Keratinocyte (primary cell): ENCODE data around the gene TLR9. TPM values are rescaled to one million over a fixed set of nuclear protein-coding genes. Genes with fewer than 3 reads are reported as not detected.

Source experiments
- DNase-seq: peaks from one replicate; pipeline ENCODE4 v3.0.0-alpha.2; 2011; ENCODE audit warnings: low read depth, missing footprints, low spot score
- FAIRE-seq: peaks from 2 replicates; lab custom pipeline; 2011; peaks lifted over from hg19 to GRCh38; lab: Jason Lieb, UNC
- H2AFZ ChIP-seq: 2 replicates; pipeline ENCODE4 v1.6.0; 2012; ENCODE audit warnings: low read length, control low read depth, inconsistent platforms; ENCODE audit not compliant: control insufficient read depth
- H3K27ac ChIP-seq: 2 replicates; pipeline ENCODE4 v1.5.1; 2011; ENCODE audit warnings: low read length; ENCODE audit not compliant: control insufficient read depth, insufficient read depth
- H3K27me3 ChIP-seq: 3 replicates; pipeline ENCODE4 v1.6.0; 2011; ENCODE audit warnings: low read length; ENCODE audit not compliant: control insufficient read depth, insufficient read depth; ENCODE audit errors: extremely low read depth
- H3K36me3 ChIP-seq, 2 experiments: 2 replicates in 1 of 2; 3 replicates in 1 of 2; pipeline ENCODE4 v1.5.1; 2011; ENCODE audit warnings: low read length in 2 of 2, mild to moderate bottlenecking in 1 of 2; ENCODE audit not compliant: control insufficient read depth in 2 of 2, insufficient read depth in 2 of 2; ENCODE audit errors: extremely low read depth in 1 of 2
- H3K4me1 ChIP-seq: 3 replicates; pipeline ENCODE4 v1.5.1; 2011; ENCODE audit warnings: low read length; ENCODE audit not compliant: control insufficient read depth, insufficient read depth; ENCODE audit errors: extremely low read depth
- H3K4me2 ChIP-seq: 3 replicates; pipeline ENCODE4 v1.6.0; 2011; ENCODE audit warnings: low read depth, low read length; ENCODE audit not compliant: control insufficient read depth, insufficient read depth; ENCODE audit errors: extremely low read depth
- H3K4me3 ChIP-seq, 3 experiments: fragments of 200-600 bp in 1 of 3; sonication (generic) in 1 of 3; 2 replicates in 2 of 3; 3 replicates in 1 of 3; pipeline ENCODE4 v1.5.1; 2011 to 2016; ENCODE audit warnings: low read length in 3 of 3, mild to moderate bottlenecking in 3 of 3, control low read depth in 2 of 3, inconsistent platforms in 1 of 3, low read depth in 1 of 3, mixed read lengths in 1 of 3, mixed run types in 1 of 3, moderate library complexity in 1 of 3; ENCODE audit not compliant: control insufficient read depth in 2 of 3, insufficient read depth in 2 of 3; ENCODE audit errors: extremely low read depth in 1 of 3
- H3K79me2 ChIP-seq: 2 replicates; pipeline ENCODE4 v1.6.0; 2012; ENCODE audit warnings: low read length; ENCODE audit not compliant: control insufficient read depth, insufficient read depth
- H3K9ac ChIP-seq: 3 replicates; pipeline ENCODE4 v1.6.0; 2011; ENCODE audit warnings: low read length; ENCODE audit not compliant: control insufficient read depth, insufficient read depth; ENCODE audit errors: extremely low read depth
- H3K9me1 ChIP-seq: 3 replicates; pipeline ENCODE4 v1.6.0; 2011; ENCODE audit warnings: low read length; ENCODE audit not compliant: control insufficient read depth, insufficient read depth; ENCODE audit errors: extremely low read depth
- H3K9me3 ChIP-seq: 2 replicates; pipeline ENCODE4 v1.5.1; 2012; ENCODE audit warnings: low read depth, low read length; ENCODE audit not compliant: control insufficient read depth
- H4K20me1 ChIP-seq: 3 replicates; pipeline ENCODE4 v1.6.0; 2011; ENCODE audit warnings: low read length; ENCODE audit not compliant: control insufficient read depth, insufficient read depth; ENCODE audit errors: extremely low read depth
- EZH2 ChIP-seq: IDR thresholded peaks from one replicate; pipeline ENCODE4 v1.6.1; 2012; ENCODE audit warnings: inconsistent platforms, mild to moderate bottlenecking, low read length, moderate library complexity
- dilution Hi-C: fragments of 300-500 bp; cut with MboI; formaldehyde crosslinking; loops from one replicate; pipeline ENCODE4 v1.7.0; 2020; ENCODE audit warnings: low sequenced_read_pairs; ENCODE audit not compliant: extremely low pct_ligation_motif_present
- polyA plus RNA-seq, 5 experiments: library from polyadenylated mRNA; depleted of rRNA in 3 of 5; stranded (reverse) in 3 of 5; stranded (forward) in 1 of 5; unstranded in 1 of 5; fragments of >200 nt; gene quantifications; 1 replicate in 1 of 5; 2 replicates in 3 of 5; 3 replicates in 1 of 5; pipeline versions ENCODE4 v1.2.1 to v1.2.3, GENCODE V29; 2011 to 2012; ENCODE audit warnings: missing spikeins in 2 of 5, low read depth in 1 of 5, low replicate concordance in 1 of 5
- TF ChIP-seq, protein P1 (sequence below), 3 experiments: IDR thresholded peaks in 1 of 3; conservative IDR thresholded peaks in 1 of 3; optimal IDR thresholded peaks in 1 of 3; 2 replicates in 2 of 3; 3 replicates in 1 of 3; pipeline versions ENCODE3 to v1.5.1; 2011; ENCODE audit warnings: low read length in 3 of 3, mild to moderate bottlenecking in 3 of 3, moderate library complexity in 2 of 3, control low read depth in 1 of 3, inconsistent platforms in 1 of 3; ENCODE audit not compliant: insufficient read depth in 2 of 3; ENCODE audit errors: extremely low read depth in 1 of 3

Gene TLR9
- polyA plus RNA-seq, 1 donor (not counting 4 experiments of a cell fraction or from before 2014, with no cell fraction given) = not detected

DNA sequence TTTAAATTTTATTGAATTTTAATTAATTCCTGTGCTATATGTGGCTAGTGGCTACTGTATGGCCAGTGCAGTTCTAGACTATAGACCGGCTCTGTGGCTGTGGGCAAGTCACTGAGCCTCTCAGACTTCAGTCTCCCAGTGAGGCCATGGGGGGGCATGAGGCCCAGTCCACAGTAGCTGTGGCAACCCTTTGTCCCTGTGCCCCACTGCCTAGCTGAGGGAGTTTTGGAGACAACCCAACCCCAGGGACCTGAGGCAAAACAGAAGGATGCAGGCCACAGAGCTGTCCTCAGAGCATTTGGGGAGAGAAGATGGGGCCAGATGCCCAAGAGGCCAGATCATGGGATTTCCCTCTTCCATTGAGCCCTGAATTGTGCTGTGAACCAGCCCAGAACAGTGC, 52.3 kb downstream of the TLR9 start:
- H3K9ac ChIP-seq = no peak overlapping the region
- H3K79me2 ChIP-seq = no peaks in the 10 kb centered on the region
- H3K36me3 ChIP-seq = no peaks in the 10 kb centered on the region
- no peak for TF ChIP-seq EZH2
- TF ChIP-seq, protein P1, sequence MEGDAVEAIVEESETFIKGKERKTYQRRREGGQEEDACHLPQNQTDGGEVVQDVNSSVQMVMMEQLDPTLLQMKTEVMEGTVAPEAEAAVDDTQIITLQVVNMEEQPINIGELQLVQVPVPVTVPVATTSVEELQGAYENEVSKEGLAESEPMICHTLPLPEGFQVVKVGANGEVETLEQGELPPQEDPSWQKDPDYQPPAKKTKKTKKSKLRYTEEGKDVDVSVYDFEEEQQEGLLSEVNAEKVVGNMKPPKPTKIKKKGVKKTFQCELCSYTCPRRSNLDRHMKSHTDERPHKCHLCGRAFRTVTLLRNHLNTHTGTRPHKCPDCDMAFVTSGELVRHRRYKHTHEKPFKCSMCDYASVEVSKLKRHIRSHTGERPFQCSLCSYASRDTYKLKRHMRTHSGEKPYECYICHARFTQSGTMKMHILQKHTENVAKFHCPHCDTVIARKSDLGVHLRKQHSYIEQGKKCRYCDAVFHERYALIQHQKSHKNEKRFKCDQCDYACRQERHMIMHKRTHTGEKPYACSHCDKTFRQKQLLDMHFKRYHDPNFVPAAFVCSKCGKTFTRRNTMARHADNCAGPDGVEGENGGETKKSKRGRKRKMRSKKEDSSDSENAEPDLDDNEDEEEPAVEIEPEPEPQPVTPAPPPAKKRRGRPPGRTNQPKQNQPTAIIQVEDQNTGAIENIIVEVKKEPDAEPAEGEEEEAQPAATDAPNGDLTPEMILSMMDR (optimal IDR thresholded peaks at IDR 0.05 in 1 of 3, IDR thresholded peaks at IDR 0.05 in 1 of 3, conservative IDR thresholded peaks at IDR 0.05 in 1 of 3; ENCODE audit: extremely low read depth in 1 of 3, insufficient read depth in 2 of 3, low read length in 3 of 3) = no peak
- H3K4me3 ChIP-seq = no peak overlapping the region
- DNase-seq (no peak), FAIRE-seq (no peak)
- H3K27ac ChIP-seq = no peak overlapping the region
- H4K20me1 ChIP-seq = no peaks in the 10 kb centered on the region
- H3K27me3 ChIP-seq = no peaks in the 10 kb centered on the region
- dilution Hi-C loops = no loop called here
- H3K9me1 ChIP-seq = no peaks in the 10 kb centered on the region
- no peak overlapping the region for H2AFZ ChIP-seq
- H3K4me2 ChIP-seq = no peak overlapping the region
- peaks cover 12% of the 10 kb centered on the region for H3K4me1 ChIP-seq
- no peaks in the 10 kb centered on the region for H3K9me3 ChIP-seq

DNA sequence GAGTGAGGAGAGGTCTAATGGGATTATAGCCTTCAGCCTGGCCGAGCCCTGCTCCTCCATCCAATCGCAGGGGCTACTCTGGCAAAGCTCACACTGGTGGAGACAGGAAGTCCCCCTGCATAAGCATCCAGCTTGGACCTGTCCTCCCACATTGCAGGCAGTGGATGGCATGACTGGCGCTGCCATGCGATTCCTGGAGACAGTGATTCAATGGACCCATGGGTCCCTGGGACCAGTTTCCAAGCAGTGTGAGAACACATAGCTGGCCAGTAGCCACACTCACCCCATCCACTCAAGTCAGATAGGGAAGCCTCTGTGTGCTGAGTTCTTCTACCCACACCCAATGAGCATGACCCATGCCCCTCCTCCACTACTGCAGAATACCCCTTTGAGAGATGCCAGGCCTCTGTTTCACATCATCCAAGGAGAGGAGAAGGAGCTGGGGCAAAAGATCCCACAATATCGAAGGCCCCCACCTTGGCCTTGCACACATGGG, 53.1 kb downstream of the TLR9 start:
- Histone ChIP-seq H2AFZ (no peak overlapping the region), H3K4me2 (no peak overlapping the region), H4K20me1 (no peaks in the 10 kb centered on the region), H3K36me3 (no peaks in the 10 kb centered on the region), H3K79me2 (no peaks in the 10 kb centered on the region), H3K4me3 (no peak overlapping the region), H3K9me1 (no peaks in the 10 kb centered on the region), H3K27me3 (no peaks in the 10 kb centered on the region), H3K27ac (no peak overlapping the region), H3K9ac (no peak overlapping the region), H3K4me1 (peaks cover 11% of the 10 kb centered on the region), H3K9me3 (no peaks in the 10 kb centered on the region)
- DNase-seq = no peak
- FAIRE-seq = no peak
- dilution Hi-C loops = no loop called here
- TF ChIP-seq, protein P1 (optimal IDR thresholded peaks at IDR 0.05 in 1 of 3, IDR thresholded peaks at IDR 0.05 in 1 of 3, conservative IDR thresholded peaks at IDR 0.05 in 1 of 3; ENCODE audit: extremely low read depth in 1 of 3, insufficient read depth in 2 of 3, low read length in 3 of 3) = no peak
- no peak for TF ChIP-seq EZH2
